ENCODE data around the gene RAB6A.

The RAB6A gene

DNA sequence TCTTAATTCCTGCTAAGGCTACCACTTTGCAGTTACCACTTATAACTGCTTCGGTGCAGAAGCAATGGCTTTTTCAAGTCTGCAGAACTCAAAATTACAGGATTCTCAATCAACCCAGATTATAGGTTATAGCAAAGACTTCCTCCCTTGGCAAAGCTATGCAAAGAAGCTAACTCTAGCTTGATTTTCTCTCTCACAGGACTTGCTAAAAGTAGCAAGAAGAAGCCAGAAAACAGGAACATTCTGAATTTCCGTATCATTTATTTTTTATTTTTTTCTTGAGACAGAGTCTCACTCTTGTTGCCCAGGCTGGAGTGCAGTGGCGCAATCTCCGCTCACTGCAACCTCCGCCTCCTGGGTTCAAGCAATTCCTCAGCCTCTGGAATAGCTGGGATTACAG lies 125.2 kb downstream of the RAB6A start:
- no peak for FAIRE-seq
- no peak for DNase-seq (ENCODE audit: insufficient read length, low spot score)

DNA sequence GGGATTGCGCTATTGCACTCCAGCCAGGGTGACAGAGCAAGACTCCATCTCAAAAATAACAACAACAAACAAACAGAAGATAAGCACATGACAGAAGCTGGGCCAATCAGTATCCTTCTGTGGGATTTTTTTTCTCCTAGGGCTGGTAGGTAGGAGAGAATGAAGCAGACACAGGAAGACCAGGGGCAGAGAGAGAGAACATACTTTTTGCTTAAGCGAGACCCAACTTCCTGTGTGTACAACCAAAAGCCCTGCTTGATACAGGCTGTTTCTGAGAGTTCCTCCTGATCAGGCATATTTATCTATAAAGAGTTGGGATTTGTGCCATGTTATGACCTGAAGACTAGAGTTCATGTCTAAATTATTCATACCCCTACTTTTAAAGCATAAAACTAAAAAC lies 126.9 kb downstream of the RAB6A start:
- no peak for FAIRE-seq
- no peak for DNase-seq (ENCODE audit: insufficient read length, low spot score)

DNA sequence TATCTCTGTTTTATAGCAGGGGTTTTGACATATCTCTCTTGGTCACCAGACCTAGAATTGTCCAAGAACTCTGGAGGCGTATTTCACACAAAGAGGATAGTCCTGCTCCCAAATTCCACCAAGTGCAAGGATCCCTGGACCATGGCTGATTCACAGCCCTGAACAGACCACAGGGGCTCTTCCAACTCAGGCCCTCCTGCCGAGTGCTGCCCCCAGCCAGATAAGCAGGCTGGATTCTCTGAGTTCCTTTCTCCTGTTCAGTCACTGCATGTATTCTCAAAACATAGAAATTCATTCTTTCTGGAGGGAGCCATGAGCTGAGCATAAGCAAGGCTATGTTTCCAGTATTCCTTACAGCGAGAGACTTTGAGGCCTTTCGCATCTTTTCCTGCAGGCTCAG lies 127.9 kb downstream of the RAB6A start:
- no peak for DNase-seq (ENCODE audit: insufficient read length, low spot score)
- FAIRE-seq = no peak

DNA sequence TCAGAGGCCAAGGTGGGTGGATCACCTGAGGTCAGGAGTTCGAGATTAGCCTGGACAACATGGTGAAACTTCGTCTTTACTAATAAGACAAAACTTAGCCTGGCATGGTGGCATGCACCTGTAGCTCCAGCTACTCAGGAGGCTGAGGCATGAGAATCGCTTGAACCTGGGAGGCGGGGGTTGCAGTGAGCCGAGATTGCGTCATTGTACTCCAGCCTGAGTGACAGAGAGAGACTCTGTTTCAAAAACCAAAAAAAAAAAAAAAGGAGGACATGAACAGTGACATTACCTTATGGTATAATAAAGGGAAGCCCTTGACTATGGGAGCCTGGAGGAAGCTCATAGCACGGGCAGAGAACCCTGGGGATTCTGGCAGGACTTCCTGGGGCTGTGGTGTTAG lies 131.0 kb downstream of the RAB6A start:
- DNase-seq (ENCODE audit: insufficient read length, low spot score) = no peak
- no peak for FAIRE-seq

DNA sequence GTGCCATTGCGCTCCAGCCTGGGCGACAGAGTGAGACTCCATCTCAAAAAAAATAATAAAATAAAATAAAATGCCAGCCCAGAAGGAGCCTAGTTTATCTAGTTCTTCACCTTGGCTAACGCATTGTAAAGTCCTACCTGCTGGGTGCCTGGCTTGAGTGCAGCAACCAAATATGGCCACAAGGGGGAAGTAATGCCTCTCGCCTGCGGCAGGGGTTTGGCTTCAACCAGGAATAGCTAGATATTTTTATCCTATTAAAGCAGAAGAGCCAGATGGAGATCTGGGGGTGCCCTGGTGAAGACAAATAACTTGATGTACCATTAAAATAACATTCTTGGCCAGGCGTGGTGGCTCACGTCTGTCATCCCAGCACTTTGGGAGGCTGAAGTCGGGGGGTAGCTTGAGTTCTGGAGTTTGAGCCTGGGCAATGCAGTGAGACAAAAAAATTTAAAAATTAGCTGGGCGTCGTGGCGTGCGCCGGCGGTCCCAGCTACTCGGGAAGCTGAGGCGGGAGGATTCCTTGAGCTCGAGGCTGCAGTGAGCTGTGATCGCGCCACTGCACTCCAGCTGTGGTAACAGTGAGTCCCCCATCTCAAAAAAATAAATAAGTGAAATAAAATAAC lies 135.1 kb downstream of the RAB6A start:
- peak; percentile 64 for DNase-seq (ENCODE audit: insufficient read length, low spot score)
- FAIRE-seq = peak; percentile 88

Data from GM19239 (cell line).